Measurements from ENCODE around the gene HDAC11. TPM values are rescaled to one million over a fixed set of nuclear protein-coding genes. Genes with fewer than 3 reads are reported as not detected.

Gene HDAC11
- total RNA-seq, 1 donor from 2014 or later, result 19.7 TPM

GRCh38 chr3:13541691-13542090 lies 61.6 kb downstream of the HDAC11 start:
- no peak for FAIRE-seq
- no peak overlapping the region for H3K4me3 ChIP-seq (ENCODE audit: low read depth, low read length)
- no peak for TF ChIP-seq CTCF (IDR thresholded peaks at IDR 0.05; ENCODE audit: insufficient read depth, low read length, severe bottlenecking)

GRCh38 chr3:13542142-13542541 lies 62.0 kb downstream of the HDAC11 start:
- DNase-seq (ENCODE audit: low read depth), result no peak
- no peaks in the 10 kb centered on the region for H3K27me3 ChIP-seq (ENCODE audit: control insufficient read depth, insufficient read depth, low read length)
- no peak for FAIRE-seq
- H3K36me3 ChIP-seq (ENCODE audit: control insufficient read depth, insufficient read depth, low read length), result no peaks in the 10 kb centered on the region
- no peak for TF ChIP-seq CTCF (IDR thresholded peaks at IDR 0.05; ENCODE audit: insufficient read depth, low read length, severe bottlenecking)
- no peak overlapping the region for H3K4me3 ChIP-seq (ENCODE audit: low read depth, low read length)

More at GRCh38 chr3:13541691-13542090, 61.6 kb downstream of the HDAC11 start:
- no peaks in the 10 kb centered on the region for H3K36me3 ChIP-seq (ENCODE audit: control insufficient read depth, insufficient read depth, low read length)
- DNase-seq (ENCODE audit: low read depth), result no peak
- no peaks in the 10 kb centered on the region for H3K27me3 ChIP-seq (ENCODE audit: control insufficient read depth, insufficient read depth, low read length)

- no peaks in the 10 kb centered on the region for H3K27me3 ChIP-seq (ENCODE audit: control insufficient read depth, insufficient read depth, low read length)
- DNase-seq (ENCODE audit: low read depth) (peak; percentile 41), FAIRE-seq (no peak)
- no peak for TF ChIP-seq CTCF (IDR thresholded peaks at IDR 0.05; ENCODE audit: insufficient read depth, low read length, severe bottlenecking)
- H3K36me3 ChIP-seq (ENCODE audit: control insufficient read depth, insufficient read depth, low read length), result no peaks in the 10 kb centered on the region
- no peak overlapping the region for H3K4me3 ChIP-seq (ENCODE audit: low read depth, low read length)
Observed at GRCh38 chr3:13543253-13543652, 63.1 kb downstream of the HDAC11 start.

GRCh38 chr3:13544293-13544831 lies 64.3 kb downstream of the HDAC11 start:
- no peaks in the 10 kb centered on the region for H3K36me3 ChIP-seq (ENCODE audit: control insufficient read depth, insufficient read depth, low read length)
- FAIRE-seq (no peak), DNase-seq (ENCODE audit: low read depth) (peak; percentile 33)
- H3K4me3 ChIP-seq (ENCODE audit: low read depth, low read length), result no peak overlapping the region
- TF ChIP-seq CTCF (IDR thresholded peaks at IDR 0.05; ENCODE audit: insufficient read depth, low read length, severe bottlenecking), result no peak
- no peaks in the 10 kb centered on the region for H3K27me3 ChIP-seq (ENCODE audit: control insufficient read depth, insufficient read depth, low read length)

GRCh38 chr3:13544951-13545651 lies 65.0 kb downstream of the HDAC11 start:
- DNase-seq (ENCODE audit: low read depth) (no peak), FAIRE-seq (no peak)
- no peaks in the 10 kb centered on the region for H3K36me3 ChIP-seq (ENCODE audit: control insufficient read depth, insufficient read depth, low read length)
- no peak overlapping the region for H3K4me3 ChIP-seq (ENCODE audit: low read depth, low read length)
- H3K27me3 ChIP-seq (ENCODE audit: control insufficient read depth, insufficient read depth, low read length), result no peaks in the 10 kb centered on the region
- no peak for TF ChIP-seq CTCF (IDR thresholded peaks at IDR 0.05; ENCODE audit: insufficient read depth, low read length, severe bottlenecking)
